Smooth muscle cell (in vitro differentiated cells): Measurements from ENCODE around the gene EIF3I. TPM values are rescaled to one million over a fixed set of nuclear protein-coding genes. Genes with fewer than 3 reads are reported as not detected.

Experiments
- DNase-seq: peaks from one replicate; lab custom pipeline; 2025; ENCODE audit not compliant: unreplicated experiment; lab: John Stamatoyannopoulos, UW
- H2AFZ ChIP-seq: fragments of 200-600 bp; sonication (generic); 2 replicates; pipeline ENCODE4 v1.6.0; 2016; ENCODE audit warnings: antibody characterized with exemption, low read depth, mild to moderate bottlenecking
- H3F3A ChIP-seq: fragments of 200-600 bp; sonication (generic); 2 replicates; pipeline ENCODE4 v1.6.0; 2017; ENCODE audit warnings: antibody characterized with exemption, low read depth
- H3K27ac ChIP-seq: fragments of 200-600 bp; sonication (generic); 2 replicates; pipeline ENCODE4 v1.5.1; 2016; ENCODE audit warnings: low read depth, mild to moderate bottlenecking
- H3K27me3 ChIP-seq: fragments of 200-600 bp; sonication (generic); 2 replicates; pipeline ENCODE4 v1.6.1; 2016; ENCODE audit warnings: low read depth, mild to moderate bottlenecking
- H3K36me3 ChIP-seq: fragments of 200-600 bp; sonication (generic); 2 replicates; pipeline ENCODE4 v1.5.1; 2016; ENCODE audit warnings: low read depth
- H3K4me1 ChIP-seq: fragments of 200-600 bp; sonication (generic); 2 replicates; pipeline ENCODE4 v1.5.1; 2016; ENCODE audit warnings: low read depth
- H3K4me2 ChIP-seq: fragments of 200-600 bp; sonication (generic); 2 replicates; pipeline ENCODE4 v1.6.0; 2016; ENCODE audit warnings: mild to moderate bottlenecking
- H3K4me3 ChIP-seq: fragments of 200-600 bp; sonication (generic); 2 replicates; pipeline ENCODE4 v1.5.1; 2016; ENCODE audit warnings: mild to moderate bottlenecking
- H3K79me2 ChIP-seq: fragments of 200-600 bp; sonication (generic); 2 replicates; pipeline ENCODE4 v1.6.0; 2016; ENCODE audit warnings: low read depth, mild to moderate bottlenecking
- H3K9ac ChIP-seq: fragments of 200-600 bp; sonication (generic); 2 replicates; pipeline ENCODE4 v1.6.0; 2016; ENCODE audit warnings: low read depth
- H3K9me3 ChIP-seq: fragments of 200-600 bp; sonication (generic); replicated peaks from 2 replicates; pipeline ENCODE4 v1.5.1; 2016; ENCODE audit warnings: low read depth
- H4K20me1 ChIP-seq: fragments of 200-600 bp; sonication (generic); 2 replicates; pipeline ENCODE4 v1.6.0; 2016; ENCODE audit warnings: low read depth
- CTCF ChIP-seq: fragments of 200-600 bp; sonication (generic); IDR thresholded peaks from 2 replicates; pipeline ENCODE4 v1.5.1; 2017; ENCODE audit warnings: borderline replicate concordance, mild to moderate bottlenecking, antibody characterized with exemption; ENCODE audit not compliant: insufficient read depth, poor library complexity, severe bottlenecking
- WGBS: methylation state at CpG from one replicate; pipeline ENCODE4 v1.1.7; 2016; ENCODE audit warnings: low lambda C conversion rate; 5-methylcytosine and 5-hydroxymethylcytosine counted together
- polyA plus RNA-seq: library from polyadenylated mRNA; unstranded; fragments of >200 nt; fragmentation: Nextera tagmentation; extraction: Ambion mirVana; gene quantifications from 2 replicates; pipeline ENCODE4 v1.2.1, GENCODE V29; 2016
- total RNA-seq: library from RNA; depleted of rRNA; stranded (reverse); fragments of >200 nt; gene quantifications from 2 replicates; pipeline ENCODE4 v1.2.3, GENCODE V29; 2014

EIF3I gene
- total and polyA plus RNA-seq, 2 experiments from 2014 or later = 240 to 250 TPM

GRCh38 chr1:32219022-32219421 is 3.2 kb upstream of the EIF3I start:
- Histone ChIP-seq H3K36me3 (no peaks in the 10 kb centered on the region), H3K4me2 (no peak overlapping the region), H2AFZ (no peak overlapping the region), H3K9me3 (no peaks in the 10 kb centered on the region), H3K27ac (no peak overlapping the region), H3F3A (no peaks in the 10 kb centered on the region), H3K9ac (no peak overlapping the region), H3K79me2 (peaks cover 45% of the 10 kb centered on the region), H4K20me1 (no peaks in the 10 kb centered on the region), H3K27me3 (no peaks in the 10 kb centered on the region), H3K4me3 (no peak overlapping the region), H3K4me1 (peaks cover 15% of the 10 kb centered on the region)
- no peak for TF ChIP-seq CTCF
- no peak for DNase-seq
- 88% methylated on average over 7 of the region's 7 CpGs for WGBS

GRCh38 chr1:32220746-32221580 is 1.2 kb upstream of the EIF3I start:
- no peak for DNase-seq
- H4K20me1 ChIP-seq = no peaks in the 10 kb centered on the region
- H3F3A ChIP-seq = no peaks in the 10 kb centered on the region
- no peaks in the 10 kb centered on the region for H3K36me3 ChIP-seq
- H3K27ac ChIP-seq = peak overlapping the region; percentile 95
- peaks cover 15% of the 10 kb centered on the region for H3K4me1 ChIP-seq
- no peak for TF ChIP-seq CTCF
- peak overlapping the region; percentile 94 for H2AFZ ChIP-seq
- H3K4me3 ChIP-seq = peak overlapping the region; percentile 98
- H3K4me2 ChIP-seq = peak overlapping the region; percentile 91
- 95% methylated on average over 4 of the region's 4 CpGs for WGBS
- no peaks in the 10 kb centered on the region for H3K27me3 ChIP-seq
- H3K9ac ChIP-seq = peak overlapping the region; percentile 97
- peaks cover 45% of the 10 kb centered on the region for H3K79me2 ChIP-seq
- no peaks in the 10 kb centered on the region for H3K9me3 ChIP-seq

GRCh38 chr1:32221581-32221979 is 627 bp upstream of the EIF3I start:
- no peaks in the 10 kb centered on the region for H3K36me3 ChIP-seq
- no peaks in the 10 kb centered on the region for H3K9me3 ChIP-seq
- peaks cover 15% of the 10 kb centered on the region for H3K4me1 ChIP-seq
- H3K4me2 ChIP-seq = peak overlapping the region; percentile 91
- no peaks in the 10 kb centered on the region for H4K20me1 ChIP-seq
- peak overlapping the region; percentile 95 for H3K27ac ChIP-seq
- H3F3A ChIP-seq = no peaks in the 10 kb centered on the region
- no peaks in the 10 kb centered on the region for H3K27me3 ChIP-seq
- peak overlapping the region; percentile 97 for H3K9ac ChIP-seq
- TF ChIP-seq CTCF = no peak
- DNase-seq = no peak
- H2AFZ ChIP-seq = peak overlapping the region; percentile 94
- WGBS = 8% methylated on average over 13 of the region's 13 CpGs
- peak overlapping the region; percentile 98 for H3K4me3 ChIP-seq
- H3K79me2 ChIP-seq = peaks cover 45% of the 10 kb centered on the region
